ENCODE results near the gene ETS1.

The ETS1 gene

DNA sequence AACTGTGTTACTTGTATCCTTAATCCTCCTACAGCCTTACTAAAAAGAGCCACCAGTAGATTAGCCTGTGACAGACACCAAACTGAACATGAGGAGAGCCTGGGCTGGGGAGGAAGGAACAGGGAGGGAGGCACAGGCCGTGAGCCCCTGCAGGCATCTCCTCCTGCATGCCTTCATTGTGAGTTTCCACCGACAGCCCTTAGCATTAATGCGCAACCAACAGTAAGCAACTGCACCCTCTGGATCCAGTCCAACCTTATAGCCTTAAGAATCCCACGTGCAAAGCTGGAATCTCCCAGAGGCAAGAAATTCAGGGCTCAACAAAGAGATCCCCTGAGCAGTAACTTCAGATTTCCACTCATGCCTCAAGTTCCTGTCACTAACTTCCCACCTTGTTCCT, 84.6 kb downstream of the ETS1 start:
- TF ChIP-seq, protein P1, sequence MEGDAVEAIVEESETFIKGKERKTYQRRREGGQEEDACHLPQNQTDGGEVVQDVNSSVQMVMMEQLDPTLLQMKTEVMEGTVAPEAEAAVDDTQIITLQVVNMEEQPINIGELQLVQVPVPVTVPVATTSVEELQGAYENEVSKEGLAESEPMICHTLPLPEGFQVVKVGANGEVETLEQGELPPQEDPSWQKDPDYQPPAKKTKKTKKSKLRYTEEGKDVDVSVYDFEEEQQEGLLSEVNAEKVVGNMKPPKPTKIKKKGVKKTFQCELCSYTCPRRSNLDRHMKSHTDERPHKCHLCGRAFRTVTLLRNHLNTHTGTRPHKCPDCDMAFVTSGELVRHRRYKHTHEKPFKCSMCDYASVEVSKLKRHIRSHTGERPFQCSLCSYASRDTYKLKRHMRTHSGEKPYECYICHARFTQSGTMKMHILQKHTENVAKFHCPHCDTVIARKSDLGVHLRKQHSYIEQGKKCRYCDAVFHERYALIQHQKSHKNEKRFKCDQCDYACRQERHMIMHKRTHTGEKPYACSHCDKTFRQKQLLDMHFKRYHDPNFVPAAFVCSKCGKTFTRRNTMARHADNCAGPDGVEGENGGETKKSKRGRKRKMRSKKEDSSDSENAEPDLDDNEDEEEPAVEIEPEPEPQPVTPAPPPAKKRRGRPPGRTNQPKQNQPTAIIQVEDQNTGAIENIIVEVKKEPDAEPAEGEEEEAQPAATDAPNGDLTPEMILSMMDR (IDR thresholded peaks at IDR 0.05; ENCODE audit: insufficient read depth, low read length), result no peak
- no peak for TF ChIP-seq REST (IDR thresholded peaks at IDR 0.05; ENCODE audit: insufficient replicate concordance, low read depth)
- no peak for DNase-seq (ENCODE audit: low read depth in 1 of 2, low spot score in 1 of 2)
- Histone ChIP-seq H3K27me3 (ENCODE audit: insufficient read depth, poor library complexity, severe bottlenecking) (peaks cover 19% of the 10 kb centered on the region), H3K27ac (replicated peaks) (no peak overlapping the region), H3K4me3 (replicated peaks; ENCODE audit: insufficient read depth, low read length) (no peak overlapping the region)

GRCh38 chr11:128501632-128502549, 85.5 kb downstream of the ETS1 start:
- TF ChIP-seq, protein P1 (IDR thresholded peaks at IDR 0.05; ENCODE audit: insufficient read depth, low read length), result no peak
- TF ChIP-seq SPI1 (IDR thresholded peaks at IDR 0.05; ENCODE audit: borderline replicate concordance, low read depth) (no peak), GABPA (IDR thresholded peaks at IDR 0.05; ENCODE audit: low read depth) (no peak), REST (IDR thresholded peaks at IDR 0.05; ENCODE audit: insufficient replicate concordance, low read depth) (no peak), POLR2AphosphoS5 (IDR thresholded peaks at IDR 0.05; ENCODE audit: low read depth) (no peak)
- peaks cover 14% of the 10 kb centered on the region for H3K27me3 ChIP-seq (ENCODE audit: insufficient read depth, poor library complexity, severe bottlenecking)
- no peak overlapping the region for H3K4me3 ChIP-seq (replicated peaks; ENCODE audit: insufficient read depth, low read length)
- no peak overlapping the region for H3K27ac ChIP-seq (replicated peaks)
- DNase-seq (ENCODE audit: low read depth in 1 of 2, low spot score in 1 of 2), result no peak

- Histone ChIP-seq H3K27me3 (ENCODE audit: insufficient read depth, poor library complexity, severe bottlenecking) (peaks cover 11% of the 10 kb centered on the region), H3K27ac (replicated peaks) (no peak overlapping the region), H3K4me3 (replicated peaks; ENCODE audit: insufficient read depth, low read length) (no peak overlapping the region)
- no peak for TF ChIP-seq SPI1 (IDR thresholded peaks at IDR 0.05; ENCODE audit: borderline replicate concordance, low read depth)
- TF ChIP-seq GABPA (IDR thresholded peaks at IDR 0.05; ENCODE audit: low read depth), result no peak
- TF ChIP-seq, protein P1 (IDR thresholded peaks at IDR 0.05; ENCODE audit: insufficient read depth, low read length), result no peak
- no peak for TF ChIP-seq REST (IDR thresholded peaks at IDR 0.05; ENCODE audit: insufficient replicate concordance, low read depth)
- TF ChIP-seq POLR2AphosphoS5 (IDR thresholded peaks at IDR 0.05; ENCODE audit: low read depth), result no peak
- no peak for DNase-seq (ENCODE audit: low read depth in 1 of 2, low spot score in 1 of 2)
These were observed 86.3 kb downstream of the ETS1 start for GRCh38 chr11:128501008-128501407.

Data from HL-60 (cell line).